C4-2B (cell line): ENCODE results near the gene PTPRZ1.

Experiments
- CTCF ChIP-seq: fragments of 450-650 bp; conservative IDR thresholded peaks from 2 replicates; pipeline ENCODE4 v1.5.1; 2017; ENCODE audit warnings: mild to moderate bottlenecking
- ZFX ChIP-seq: fragments of 450-650 bp; IDR thresholded peaks from 2 replicates; pipeline ENCODE4 v1.6.1; 2017

GRCh38 chr7:121932768-121933167, 59.8 kb downstream of the PTPRZ1 start:
- TF ChIP-seq CTCF (no peak), ZFX (no peak)
